Stimulated activated naive CD8-positive, alpha-beta T cell treated with anti-CD3 and anti-CD28 coated beads, Interleukin-15, Interleukin-2, amounts not matched to agents 100 ng/mL and 50 ng/mL, for 24 hours (primary cell): Measurements from ENCODE around the gene ZNG1F.
"Not testable (repeated sequence)": the region's sequence is repeated elsewhere in the genome, so short reads cannot be mapped to it uniquely, and the experiment has no call there.

ENCODE experiments used
- H3K27ac Mint-ChIP-seq: one replicate; pipeline ENCODE4 v1.8.0; 2021; ENCODE audit warnings: mild to moderate bottlenecking, mixed read lengths
- H3K27me3 Mint-ChIP-seq: one replicate; pipeline ENCODE4 v1.8.0; 2021; ENCODE audit warnings: mixed read lengths
- H3K36me3 Mint-ChIP-seq: one replicate; pipeline ENCODE4 v1.8.0; 2021; ENCODE audit warnings: low read depth, mixed read lengths
- H3K4me1 Mint-ChIP-seq: one replicate; pipeline ENCODE4 v1.8.0; 2021; ENCODE audit warnings: low read depth, mixed read lengths
- H3K4me3 Mint-ChIP-seq: one replicate; pipeline ENCODE4 v1.8.0; 2021; ENCODE audit warnings: mild to moderate bottlenecking, mixed read lengths
- H3K9me3 Mint-ChIP-seq: one replicate; pipeline ENCODE4 v1.8.0; 2021; ENCODE audit warnings: mixed read lengths

Gene ZNG1F

GRCh38 chr9:41105557-41106253, 83.4 kb downstream of the ZNG1F start:
- not testable (repeated sequence) for H3K27me3 Mint-ChIP-seq, H3K27ac Mint-ChIP-seq, H3K4me3 Mint-ChIP-seq, H3K9me3 Mint-ChIP-seq, H3K36me3 Mint-ChIP-seq, H3K4me1 Mint-ChIP-seq

GRCh38 chr9:41104542-41104941, 84.6 kb downstream of the ZNG1F start:
- not testable (repeated sequence) for H3K4me3 Mint-ChIP-seq, H3K4me1 Mint-ChIP-seq, H3K27ac Mint-ChIP-seq, H3K36me3 Mint-ChIP-seq, H3K9me3 Mint-ChIP-seq, H3K27me3 Mint-ChIP-seq

GRCh38 chr9:41100508-41100907, 88.6 kb downstream of the ZNG1F start:
- not testable (repeated sequence) for H3K27me3 Mint-ChIP-seq, H3K36me3 Mint-ChIP-seq, H3K27ac Mint-ChIP-seq, H3K9me3 Mint-ChIP-seq, H3K4me1 Mint-ChIP-seq, H3K4me3 Mint-ChIP-seq

GRCh38 chr9:41098759-41099158, 90.4 kb downstream of the ZNG1F start:
- not testable (repeated sequence) for H3K27me3 Mint-ChIP-seq

GRCh38 chr9:41095060-41095459, 94.1 kb downstream of the ZNG1F start:
- H3K27me3 Mint-ChIP-seq, H3K36me3 Mint-ChIP-seq, H3K27ac Mint-ChIP-seq, H3K4me3 Mint-ChIP-seq, H3K4me1 Mint-ChIP-seq, H3K9me3 Mint-ChIP-seq: not testable (repeated sequence)

More at GRCh38 chr9:41098759-41099158, 90.4 kb downstream of the ZNG1F start:
- not testable (repeated sequence) for H3K9me3 Mint-ChIP-seq, H3K4me1 Mint-ChIP-seq, H3K27ac Mint-ChIP-seq, H3K36me3 Mint-ChIP-seq, H3K4me3 Mint-ChIP-seq

- not testable (repeated sequence) for H3K27ac Mint-ChIP-seq, H3K36me3 Mint-ChIP-seq, H3K4me1 Mint-ChIP-seq, H3K4me3 Mint-ChIP-seq, H3K9me3 Mint-ChIP-seq, H3K27me3 Mint-ChIP-seq
These were observed 94.9 kb downstream of the ZNG1F start for GRCh38 chr9:41094010-41094773.

- H3K4me1 Mint-ChIP-seq, H3K36me3 Mint-ChIP-seq, H3K9me3 Mint-ChIP-seq, H3K27ac Mint-ChIP-seq, H3K4me3 Mint-ChIP-seq, H3K27me3 Mint-ChIP-seq: not testable (repeated sequence)
These were observed 98.2 kb downstream of the ZNG1F start for GRCh38 chr9:41090922-41091321.

- not testable (repeated sequence) for H3K4me1 Mint-ChIP-seq, H3K4me3 Mint-ChIP-seq, H3K9me3 Mint-ChIP-seq, H3K36me3 Mint-ChIP-seq, H3K27ac Mint-ChIP-seq
- peaks cover 13% of the 10 kb centered on the region for H3K27me3 Mint-ChIP-seq
These were observed 98.7 kb downstream of the ZNG1F start for GRCh38 chr9:41090386-41090785.

- not testable (repeated sequence) for H3K4me3 Mint-ChIP-seq, H3K36me3 Mint-ChIP-seq, H3K4me1 Mint-ChIP-seq, H3K27ac Mint-ChIP-seq, H3K9me3 Mint-ChIP-seq
- H3K27me3 Mint-ChIP-seq, result peaks cover 13% of the 10 kb centered on the region
These were observed 100.6 kb downstream of the ZNG1F start for GRCh38 chr9:41088450-41089059.

GRCh38 chr9:41087929-41088328, 101.2 kb downstream of the ZNG1F start:
- H3K27ac Mint-ChIP-seq, H3K36me3 Mint-ChIP-seq, H3K9me3 Mint-ChIP-seq, H3K4me3 Mint-ChIP-seq, H3K4me1 Mint-ChIP-seq: not testable (repeated sequence)
- peaks cover 13% of the 10 kb centered on the region for H3K27me3 Mint-ChIP-seq

- peaks cover 16% of the 10 kb centered on the region for H3K27me3 Mint-ChIP-seq
- not testable (repeated sequence) for H3K4me1 Mint-ChIP-seq, H3K9me3 Mint-ChIP-seq, H3K36me3 Mint-ChIP-seq, H3K27ac Mint-ChIP-seq, H3K4me3 Mint-ChIP-seq
These were observed 101.8 kb downstream of the ZNG1F start for GRCh38 chr9:41087157-41087780.

GRCh38 chr9:41086685-41087084, 102.4 kb downstream of the ZNG1F start:
- H3K4me3 Mint-ChIP-seq, H3K9me3 Mint-ChIP-seq, H3K36me3 Mint-ChIP-seq, H3K27ac Mint-ChIP-seq, H3K4me1 Mint-ChIP-seq: not testable (repeated sequence)
- peaks cover 18% of the 10 kb centered on the region for H3K27me3 Mint-ChIP-seq

GRCh38 chr9:41086215-41086614, 102.9 kb downstream of the ZNG1F start:
- not testable (repeated sequence) for H3K27ac Mint-ChIP-seq, H3K9me3 Mint-ChIP-seq, H3K4me1 Mint-ChIP-seq, H3K4me3 Mint-ChIP-seq, H3K36me3 Mint-ChIP-seq
- peaks cover 18% of the 10 kb centered on the region for H3K27me3 Mint-ChIP-seq

- H3K36me3 Mint-ChIP-seq, H3K4me1 Mint-ChIP-seq, H3K9me3 Mint-ChIP-seq, H3K27ac Mint-ChIP-seq, H3K4me3 Mint-ChIP-seq: not testable (repeated sequence)
- peaks cover 15% of the 10 kb centered on the region for H3K27me3 Mint-ChIP-seq
These were observed 106.8 kb downstream of the ZNG1F start for GRCh38 chr9:41082358-41082757.
